Mesenchymal stem cell (in vitro differentiated cells and primary cell): ENCODE measurements around the gene ZFX. TPM values are rescaled to one million over a fixed set of nuclear protein-coding genes. Genes with fewer than 3 reads are reported as not detected.
A peak's percentile ranks its signal among the peaks of the same experiment; 100 is the strongest.

Source experiments
- DNase-seq: peaks from one replicate; pipeline ENCODE4 v3.0.0-alpha.2; 2013
- H2AFZ ChIP-seq: one replicate; pipeline ENCODE4 v1.6.1; 2013; ENCODE audit warnings: low read depth, mild to moderate bottlenecking, control low read depth, inconsistent platforms, low read length, moderate library complexity
- H2AK5ac ChIP-seq: 2 replicates; pipeline ENCODE4 v1.6.1; 2013; ENCODE audit warnings: low read length, moderate library complexity, mild to moderate bottlenecking, inconsistent platforms; ENCODE audit not compliant: severe bottlenecking
- H2BK120ac ChIP-seq: one replicate; pipeline ENCODE4 v1.6.1; 2013; ENCODE audit warnings: low read depth, mild to moderate bottlenecking, inconsistent platforms, low read length, moderate library complexity
- H2BK12ac ChIP-seq, 2 experiments: one replicate each; pipeline ENCODE4 v1.6.1; 2013; ENCODE audit warnings: inconsistent platforms in 2 of 2, low read length in 2 of 2, mild to moderate bottlenecking in 2 of 2, moderate library complexity in 2 of 2, control low read depth in 1 of 2
- H2BK15ac ChIP-seq: one replicate; pipeline ENCODE4 v1.6.1; 2013; ENCODE audit warnings: mild to moderate bottlenecking, low read depth, inconsistent platforms; ENCODE audit not compliant: poor library complexity, severe bottlenecking
- H2BK5ac ChIP-seq: 2 replicates; pipeline ENCODE4 v1.6.1; 2013; ENCODE audit warnings: low read depth, mild to moderate bottlenecking, low read length, control low read depth, inconsistent platforms; ENCODE audit not compliant: poor library complexity, severe bottlenecking
- H3K14ac ChIP-seq, 2 experiments: one replicate each; pipeline ENCODE4 v1.6.1; 2013; ENCODE audit warnings: inconsistent platforms in 2 of 2, low read length in 2 of 2, control low read depth in 1 of 2, mild to moderate bottlenecking in 1 of 2, moderate library complexity in 1 of 2
- H3K18ac ChIP-seq, 2 experiments: one replicate each; pipeline ENCODE4 v1.6.1; 2013; ENCODE audit warnings: inconsistent platforms in 2 of 2, low read length in 2 of 2, control low read depth in 1 of 2, low read depth in 1 of 2, mild to moderate bottlenecking in 1 of 2
- H3K23ac ChIP-seq, 2 experiments: one replicate each; pipeline ENCODE4 v1.6.1; 2013; ENCODE audit warnings: inconsistent platforms in 2 of 2, low read length in 2 of 2, mild to moderate bottlenecking in 2 of 2, moderate library complexity in 2 of 2, control low read depth in 1 of 2
- H3K27ac ChIP-seq: 2 replicates; pipeline ENCODE4 v1.5.1; 2013; ENCODE audit warnings: mild to moderate bottlenecking, moderate library complexity, low read length, control low read depth, inconsistent platforms; ENCODE audit not compliant: poor library complexity, severe bottlenecking
- H3K27me3 ChIP-seq, 2 experiments: 2 replicates each; pipeline versions ENCODE4 v1.6.1 to v1.7.0; 2013; ENCODE audit warnings: low read length in 2 of 2, mild to moderate bottlenecking in 2 of 2, moderate library complexity in 2 of 2, control low read depth in 1 of 2, inconsistent platforms in 1 of 2; ENCODE audit not compliant: control insufficient read depth in 1 of 2, insufficient read depth in 1 of 2
- H3K36me3 ChIP-seq, 2 experiments: 2 replicates each; pipeline versions ENCODE4 v1.6.1 to v1.7.0; 2013; ENCODE audit warnings: low read length in 2 of 2, control low read depth in 1 of 2, inconsistent platforms in 1 of 2, low read depth in 1 of 2, mild to moderate bottlenecking in 1 of 2; ENCODE audit not compliant: insufficient read depth in 2 of 2, control insufficient read depth in 1 of 2
- H3K4ac ChIP-seq, 2 experiments: one replicate each; pipeline ENCODE4 v1.6.1; 2013; ENCODE audit warnings: inconsistent platforms in 2 of 2, low read length in 2 of 2, mild to moderate bottlenecking in 2 of 2, moderate library complexity in 2 of 2, control low read depth in 1 of 2, low read depth in 1 of 2
- H3K4me1 ChIP-seq: 2 replicates; pipeline ENCODE4 v1.6.1; 2013; ENCODE audit warnings: low read depth, low read length, control low read depth; ENCODE audit not compliant: control insufficient read depth, insufficient read depth
- H3K4me2 ChIP-seq: 2 replicates; pipeline ENCODE4 v1.6.1; 2013; ENCODE audit warnings: low read length, mild to moderate bottlenecking, inconsistent platforms; ENCODE audit not compliant: poor library complexity, severe bottlenecking
- H3K4me3 ChIP-seq, 2 experiments: 2 replicates each; pipeline versions ENCODE4 v1.5.1 to v1.7.0; 2013; ENCODE audit warnings: low read length in 2 of 2, mild to moderate bottlenecking in 2 of 2, control low read depth in 1 of 2, low read depth in 1 of 2; ENCODE audit not compliant: insufficient read depth in 1 of 2
- H3K79me1 ChIP-seq: replicated peaks from 2 replicates; pipeline ENCODE4 v1.6.1; 2013; ENCODE audit warnings: mild to moderate bottlenecking, control low read depth, low read length, inconsistent platforms; ENCODE audit not compliant: poor library complexity, severe bottlenecking
- H3K9ac ChIP-seq: 2 replicates; pipeline ENCODE4 v1.7.0; 2013; ENCODE audit warnings: mild to moderate bottlenecking, low read length, moderate library complexity
- H3K9me3 ChIP-seq: 2 replicates; pipeline ENCODE4 v1.7.0; 2013; ENCODE audit warnings: mild to moderate bottlenecking, low read length; ENCODE audit not compliant: control insufficient read depth
- H4K8ac ChIP-seq: one replicate; pipeline ENCODE4 v1.6.1; 2013; ENCODE audit warnings: inconsistent platforms, mild to moderate bottlenecking, low read length, moderate library complexity
- H4K91ac ChIP-seq: one replicate; pipeline ENCODE4 v1.6.1; 2013; ENCODE audit warnings: mild to moderate bottlenecking, low read length, inconsistent platforms
- WGBS: methylation state at CpG from one replicate; pipeline ENCODE4 v1.1.7; 2013; ENCODE audit warnings: mixed read lengths; 5-methylcytosine and 5-hydroxymethylcytosine counted together
- polyA plus RNA-seq, 2 experiments: library from polyadenylated mRNA; stranded (reverse); fragments of 200-250 nt; gene quantifications; one replicate each; pipeline ENCODE4 v1.2.3, GENCODE V29; 2013

ZFX gene
- 8.4 TPM for polyA plus RNA-seq (2013, experiment 1 of 2)
- 8.1 TPM for polyA plus RNA-seq (2013, experiment 2 of 2)

- Histone ChIP-seq H3K27me3 (no peaks in the 10 kb centered on the region), H3K4ac (peak within 1 kb of the TSS; percentile 86 to 87), H3K9me3 (no peaks in the 10 kb centered on the region), H2BK12ac (no peak within 1 kb of the TSS), H2AFZ (peak within 1 kb of the TSS; percentile 51), H4K91ac (peak within 1 kb of the TSS; percentile 90), H2BK5ac (peak within 1 kb of the TSS; percentile 95), H3K36me3 (peaks cover 0 to 7% of the 10 kb centered on the region in 2 experiments), H3K27ac (peak within 1 kb of the TSS; percentile 89), H2AK5ac (no peak within 1 kb of the TSS), H2BK120ac (peak within 1 kb of the TSS; percentile 95), H3K4me2 (peak within 1 kb of the TSS; percentile 61), H3K14ac (peak within 1 kb of the TSS in 1 of 2 experiments; percentile 41), H3K18ac (peak within 1 kb of the TSS; percentile 75 to 90), H3K79me1 (no peaks in the 10 kb centered on the region), H3K23ac (no peak within 1 kb of the TSS), H3K4me3 (peak within 1 kb of the TSS; percentile 65 to 97), H2BK15ac (peak within 1 kb of the TSS; percentile 83), H3K4me1 (peaks cover 2% of the 10 kb centered on the region), H4K8ac (peak within 1 kb of the TSS; percentile 85), H3K9ac (peak within 1 kb of the TSS; percentile 99)
- DNase-seq = peak; percentile 64
- 0% methylated on average over 21 of the region's 104 CpGs for WGBS
Measured at GRCh38 chrX:24149351-24150050, at the start of gene ZFX. ZFX (plus strand) TSS chrX:24149729; CDS start chrX:24172743, 23,014 bp downstream.

- H2AFZ ChIP-seq = peak overlapping the region; percentile 77
- H2BK120ac ChIP-seq = no peak overlapping the region
- H3K4me2 ChIP-seq = no peak overlapping the region
- H2BK5ac ChIP-seq = no peak overlapping the region
- no peak overlapping the region for H3K4me3 ChIP-seq
- peaks cover 0 to 14% of the 10 kb centered on the region in 2 experiments for H3K27me3 ChIP-seq
- no peaks in the 10 kb centered on the region for H3K79me1 ChIP-seq
- no peak overlapping the region for H3K4ac ChIP-seq
- peak overlapping the region in 1 of 2 experiments; percentile 75 for H3K18ac ChIP-seq
- peak; percentile 64 for DNase-seq
- WGBS = 20% methylated on average over 1 of the region's 2 CpGs
- H4K91ac ChIP-seq = no peak overlapping the region
- H3K14ac ChIP-seq = no peak overlapping the region
- H2BK15ac ChIP-seq = no peak overlapping the region
- no peaks in the 10 kb centered on the region for H3K36me3 ChIP-seq
- H3K27ac ChIP-seq = no peak overlapping the region
- H3K9ac ChIP-seq = no peak overlapping the region
- no peak overlapping the region for H3K23ac ChIP-seq
- H2AK5ac ChIP-seq = no peak overlapping the region
- no peak overlapping the region for H2BK12ac ChIP-seq
- H4K8ac ChIP-seq = peak overlapping the region; percentile 69
- no peaks in the 10 kb centered on the region for H3K9me3 ChIP-seq
- H3K4me1 ChIP-seq = no peaks in the 10 kb centered on the region
Measured at GRCh38 chrX:24100713-24101112, 48.8 kb upstream of the ZFX start.

- no peak overlapping the region for H3K18ac ChIP-seq
- WGBS = 100% methylated on average over 1 of the region's 2 CpGs
- no peak overlapping the region for H3K14ac ChIP-seq
- H2BK120ac ChIP-seq = no peak overlapping the region
- no peak overlapping the region for H3K9ac ChIP-seq
- H3K27ac ChIP-seq = no peak overlapping the region
- no peaks in the 10 kb centered on the region for H3K36me3 ChIP-seq
- no peak overlapping the region for H2AFZ ChIP-seq
- H3K4me2 ChIP-seq = no peak overlapping the region
- H3K27me3 ChIP-seq = peaks cover 0 to 14% of the 10 kb centered on the region in 2 experiments
- H4K91ac ChIP-seq = no peak overlapping the region
- H3K9me3 ChIP-seq = no peaks in the 10 kb centered on the region
- no peak overlapping the region for H3K4ac ChIP-seq
- no peak overlapping the region for H2BK12ac ChIP-seq
- H3K23ac ChIP-seq = no peak overlapping the region
- no peak overlapping the region for H2AK5ac ChIP-seq
- H3K4me1 ChIP-seq = no peaks in the 10 kb centered on the region
- no peak overlapping the region for H2BK5ac ChIP-seq
- no peak overlapping the region for H4K8ac ChIP-seq
- no peaks in the 10 kb centered on the region for H3K79me1 ChIP-seq
- no peak overlapping the region for H2BK15ac ChIP-seq
- no peak overlapping the region for H3K4me3 ChIP-seq
- DNase-seq = no peak
Measured at GRCh38 chrX:24110069-24110468, 39.5 kb upstream of the ZFX start.

GRCh38 chrX:24113181-24113580 lies 36.3 kb upstream of the ZFX start:
- Histone ChIP-seq H3K27me3 (peaks cover 0 to 5% of the 10 kb centered on the region in 2 experiments), H4K8ac (no peak overlapping the region), H3K9ac (no peak overlapping the region), H3K4me1 (peaks cover 1% of the 10 kb centered on the region), H2BK15ac (no peak overlapping the region), H3K9me3 (no peaks in the 10 kb centered on the region), H3K4me2 (no peak overlapping the region), H3K14ac (no peak overlapping the region), H3K4me3 (no peak overlapping the region), H2BK120ac (no peak overlapping the region), H2AK5ac (no peak overlapping the region), H3K36me3 (no peaks in the 10 kb centered on the region), H4K91ac (no peak overlapping the region), H2BK5ac (no peak overlapping the region), H3K27ac (no peak overlapping the region), H2BK12ac (no peak overlapping the region), H3K79me1 (no peaks in the 10 kb centered on the region), H3K18ac (no peak overlapping the region), H3K23ac (no peak overlapping the region), H3K4ac (no peak overlapping the region), H2AFZ (no peak overlapping the region)
- 100% methylated on average over 1 of the region's 2 CpGs for WGBS
- no peak for DNase-seq
